HepG2 (cell line): ENCODE measurements around the gene BTBD8. TPM values are rescaled to one million over a fixed set of nuclear protein-coding genes. Genes with fewer than 3 reads are reported as not detected.
A peak's percentile ranks its signal among the peaks of the same experiment; 100 is the strongest.

Source experiments
- ATAC-seq: fragments of 200-7000 bp; cut with Tn5 transposase; 3 replicates; pipeline ENCODE4 v1.9.1; 2020; ENCODE audit warnings: mild to moderate bottlenecking, moderate library complexity
- BruUV-seq: library from RNA; stranded (reverse); fragments of 400-500 nt; replicated peaks from 2 replicates; lab custom pipeline; 2021; lab: Mats Ljungman, UMichigan
- CTCF ChIA-PET: fragments of 300-600 bp; formaldehyde crosslinking; extraction: SDS; loops from one replicate; lab custom pipeline; 2021; ENCODE audit warnings: low total read pairs, inconsistent platforms, low intra/inter-chr PET ratio; lab: Yijun Ruan, JAX
- POLR2A ChIA-PET: fragments of 350-600 bp; sonication (Branson Sonifier 250); formaldehyde crosslinking; loops from one replicate; lab custom pipeline; 2020; ENCODE audit warnings: antibody characterized with exemption, inconsistent platforms; lab: Yijun Ruan, JAX
- DNase-seq: peaks from one replicate; pipeline ENCODE4 v3.0.0-alpha.2; 2015; ENCODE audit warnings: low spot score
- FAIRE-seq: peaks from 3 replicates; lab custom pipeline; 2011; peaks lifted over from hg19 to GRCh38; lab: Jason Lieb, UNC
- H2AFZ ChIP-seq: one replicate; pipeline ENCODE4 v1.6.1; 2011; ENCODE audit warnings: low read length, inconsistent platforms
- H3K27ac ChIP-seq: fragments of 300-600 bp; 3 replicates; pipeline ENCODE4 v1.8.0; 2011; ENCODE audit warnings: mixed run types, mild to moderate bottlenecking, mixed read lengths, low read length, inconsistent platforms; ENCODE audit not compliant: insufficient read depth; ENCODE audit errors: extremely low read length
- H3K27me3 ChIP-seq, 2 experiments: fragments of 200-600 bp in 1 of 2; 2 replicates in 1 of 2; 3 replicates in 1 of 2; pipeline versions ENCODE4 v1.6.0 to v1.8.0; 2011; ENCODE audit warnings: low read length in 2 of 2, mild to moderate bottlenecking in 2 of 2, moderate library complexity in 2 of 2, inconsistent platforms in 1 of 2; ENCODE audit not compliant: insufficient read depth in 2 of 2, control insufficient read depth in 1 of 2
- H3K36me3 ChIP-seq, 2 experiments: fragments of 200-600 bp in 1 of 2; replicated peaks in 1 of 2; 2 replicates in 1 of 2; 3 replicates in 1 of 2; pipeline versions ENCODE4 v1.5.1 to v1.8.0; 2011; ENCODE audit warnings: low read length in 2 of 2, inconsistent platforms in 1 of 2; ENCODE audit not compliant: insufficient read depth in 2 of 2, control insufficient read depth in 1 of 2
- H3K4me1 ChIP-seq: 2 replicates; pipeline ENCODE4 v1.5.1; 2012; ENCODE audit warnings: low read length, inconsistent platforms; ENCODE audit not compliant: insufficient read depth
- H3K4me2 ChIP-seq: 2 replicates; pipeline ENCODE4 v1.6.0; 2011; ENCODE audit warnings: low read depth, low read length, inconsistent platforms
- H3K4me3 ChIP-seq, 3 experiments: fragments of 200-600 bp in 1 of 3; sonication (generic), shearing (Covaris generic) in 1 of 3; replicated peaks in 1 of 3; 2 replicates each; pipeline ENCODE4 v1.5.1; 2011 to 2016; ENCODE audit warnings: low read length in 3 of 3, inconsistent platforms in 2 of 3, low read depth in 2 of 3, mild to moderate bottlenecking in 2 of 3, control low read depth in 1 of 3, mixed read lengths in 1 of 3; ENCODE audit not compliant: insufficient read depth in 1 of 3
- H3K79me2 ChIP-seq: one replicate; pipeline ENCODE4 v1.6.1; 2011; ENCODE audit warnings: low read length, inconsistent platforms; ENCODE audit not compliant: insufficient read depth
- H3K9ac ChIP-seq: 2 replicates; pipeline ENCODE4 v1.6.0; 2011; ENCODE audit warnings: mild to moderate bottlenecking, low read depth, low read length, inconsistent platforms; ENCODE audit not compliant: insufficient read depth
- H3K9me3 ChIP-seq: 2 replicates; pipeline ENCODE4 v1.5.1; 2012; ENCODE audit warnings: mild to moderate bottlenecking, low read length
- H4K20me1 ChIP-seq: 2 replicates; pipeline ENCODE4 v1.6.0; 2011; ENCODE audit warnings: inconsistent platforms, mild to moderate bottlenecking, low read length, moderate library complexity; ENCODE audit not compliant: insufficient read depth
- ADNP ChIP-seq: sonication (generic); formaldehyde crosslinking; IDR thresholded peaks from 2 replicates; pipeline ENCODE4 v1.4.0; 2020; ENCODE audit warnings: missing genetic modification reagents
- DPF2 ChIP-seq: sonication (generic); formaldehyde crosslinking; IDR thresholded peaks from 2 replicates; pipeline ENCODE4 v1.4.0; 2020; ENCODE audit warnings: mild to moderate bottlenecking, low read depth, missing genetic modification reagents, borderline replicate concordance
- IKZF4 ChIP-seq: sonication (generic); formaldehyde crosslinking; IDR thresholded peaks from 2 replicates; pipeline ENCODE4 v1.5.1; 2020; ENCODE audit warnings: borderline replicate concordance, mild to moderate bottlenecking, low read depth, missing genetic modification reagents; ENCODE audit errors: not compliant biosample characterization
- RBAK ChIP-seq: sonication (generic); formaldehyde crosslinking; IDR thresholded peaks from 2 replicates; pipeline ENCODE4 v1.5.1; 2020; ENCODE audit warnings: mild to moderate bottlenecking, missing genetic modification reagents
- RBFOX2 ChIP-seq: fragments of 200-400 bp; formaldehyde crosslinking; IDR thresholded peaks from 2 replicates; pipeline ENCODE4 v1.6.1; 2017; ENCODE audit warnings: low read depth, mild to moderate bottlenecking, low read length
- ZFP36L1 ChIP-seq: sonication (generic); formaldehyde crosslinking; IDR thresholded peaks from 2 replicates; pipeline ENCODE4 v1.8.0; 2022; ENCODE audit warnings: mild to moderate bottlenecking, missing genetic modification reagents, moderate library complexity
- ZKSCAN5 ChIP-seq: sonication (generic); formaldehyde crosslinking; IDR thresholded peaks from 2 replicates; pipeline ENCODE4 v1.5.1; 2020; ENCODE audit warnings: mild to moderate bottlenecking, missing genetic modification reagents
- ZNF33A ChIP-seq: sonication (generic); formaldehyde crosslinking; IDR thresholded peaks from 2 replicates; pipeline ENCODE4 v1.5.1; 2020; ENCODE audit warnings: missing genetic modification reagents, mild to moderate bottlenecking, moderate library complexity, borderline replicate concordance
- ZNF558 ChIP-seq: sonication (generic); formaldehyde crosslinking; IDR thresholded peaks from 2 replicates; pipeline ENCODE4 v1.9.0; 2022; ENCODE audit warnings: mild to moderate bottlenecking, missing genetic modification reagents, borderline replicate concordance
- ZNF644 ChIP-seq: IDR thresholded peaks from 2 replicates; pipeline ENCODE4 v1.6.1; 2016; ENCODE audit warnings: low read depth
- ZNF761 ChIP-seq: sonication (generic); formaldehyde crosslinking; conservative IDR thresholded peaks from 2 replicates; pipeline ENCODE4 v1.4.0; 2020; ENCODE audit warnings: mild to moderate bottlenecking, missing genetic modification reagents
- ZNF839 ChIP-seq: sonication (generic); formaldehyde crosslinking; IDR thresholded peaks from 2 replicates; pipeline ENCODE4 v1.4.0; 2020; ENCODE audit warnings: missing genetic modification reagents, mild to moderate bottlenecking, borderline replicate concordance
- WGBS: methylation state at CpG from one replicate; pipeline ENCODE4 v1.1.6; 2017; ENCODE audit warnings: low lambda C conversion rate; 5-methylcytosine and 5-hydroxymethylcytosine counted together
- in situ Hi-C: cut with HindIII; loops from 2 replicates; pipeline ENCODE4 v1.10.0; 2017; ENCODE audit warnings: low pct_unique_long_range_greater_than_20kb; ENCODE audit not compliant: extremely low pct_ligation_motif_present
- intact Hi-C: fragments of 100-400 bp; cut with micrococcal nuclease; formaldehyde crosslinking; loops from one replicate; pipeline ENCODE4 v1.10.0; 2022; ENCODE audit not compliant: unreplicated experiment
- polyA plus RNA-seq, 8 experiments: library from polyadenylated mRNA; depleted of rRNA in 3 of 8; stranded (reverse) in 7 of 8; unstranded in 1 of 8; fragments of >200 nt; fragmentation: Illumina TruSeq in 4 of 8; extraction: Trizol in 4 of 8; gene quantifications; 2 replicates each; pipeline versions ENCODE4 v1.2.1 to v1.2.3, GENCODE V29; 2011 to 2016; ENCODE audit warnings: low read depth in 4 of 8, missing spikeins in 1 of 8, mixed read lengths in 1 of 8; ENCODE audit not compliant: insufficient read depth in 1 of 8
- total RNA-seq, 5 experiments: library from RNA; depleted of rRNA; stranded (reverse); fragments of >200 nt; fragmentation: Illumina TruSeq; extraction: Trizol; gene quantifications; 2 replicates each; pipeline ENCODE4 v1.2.3, GENCODE V29; 2016; ENCODE audit warnings: low read depth in 1 of 5
- TF ChIP-seq, protein P1 (sequence below): sonication (generic); formaldehyde crosslinking; IDR thresholded peaks from 2 replicates; pipeline ENCODE4 v1.9.0; 2021; ENCODE audit warnings: missing genetic modification reagents, borderline replicate concordance

BTBD8 gene
- total and polyA plus RNA-seq, 2 of the 13 experiments (the other 11 are each of a cell fraction or from before 2014, with no cell fraction given): 0.41 to 1.8 TPM

DNA sequence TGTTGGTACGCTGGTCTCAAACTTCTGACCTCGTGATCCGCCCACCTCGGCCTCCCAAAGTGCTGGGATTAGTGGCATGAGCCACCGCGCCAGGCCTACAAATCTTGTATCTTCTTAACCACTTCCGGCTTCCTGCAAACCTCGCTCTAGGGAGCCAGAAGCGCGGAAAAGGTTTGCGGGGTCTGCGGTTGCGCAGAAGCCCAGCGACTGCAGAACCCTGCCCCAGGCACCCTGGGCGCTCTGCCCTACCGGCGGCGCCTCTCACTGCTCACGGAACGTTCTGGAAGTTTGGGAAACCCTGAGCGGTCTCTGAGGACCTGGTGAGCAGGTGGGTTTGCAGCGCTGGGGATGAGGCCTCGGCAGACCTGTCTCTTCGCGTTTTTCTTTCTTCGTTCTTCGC lies 137.6 kb downstream of the BTBD8 start, which contains the start of gene C1orf146:
Gene C1orf146, plus strand, starts transcription at position 195 of the 400 bp plus-strand sequence. CDS start 13,506 bp downstream, outside the sequence.
- H2AFZ ChIP-seq: no peak within 1 kb of the TSS
- intact Hi-C loops (no loop called here), in situ Hi-C loops (no loop called here)
- TF ChIP-seq RBFOX2: no peak
- TF ChIP-seq, protein P1, sequence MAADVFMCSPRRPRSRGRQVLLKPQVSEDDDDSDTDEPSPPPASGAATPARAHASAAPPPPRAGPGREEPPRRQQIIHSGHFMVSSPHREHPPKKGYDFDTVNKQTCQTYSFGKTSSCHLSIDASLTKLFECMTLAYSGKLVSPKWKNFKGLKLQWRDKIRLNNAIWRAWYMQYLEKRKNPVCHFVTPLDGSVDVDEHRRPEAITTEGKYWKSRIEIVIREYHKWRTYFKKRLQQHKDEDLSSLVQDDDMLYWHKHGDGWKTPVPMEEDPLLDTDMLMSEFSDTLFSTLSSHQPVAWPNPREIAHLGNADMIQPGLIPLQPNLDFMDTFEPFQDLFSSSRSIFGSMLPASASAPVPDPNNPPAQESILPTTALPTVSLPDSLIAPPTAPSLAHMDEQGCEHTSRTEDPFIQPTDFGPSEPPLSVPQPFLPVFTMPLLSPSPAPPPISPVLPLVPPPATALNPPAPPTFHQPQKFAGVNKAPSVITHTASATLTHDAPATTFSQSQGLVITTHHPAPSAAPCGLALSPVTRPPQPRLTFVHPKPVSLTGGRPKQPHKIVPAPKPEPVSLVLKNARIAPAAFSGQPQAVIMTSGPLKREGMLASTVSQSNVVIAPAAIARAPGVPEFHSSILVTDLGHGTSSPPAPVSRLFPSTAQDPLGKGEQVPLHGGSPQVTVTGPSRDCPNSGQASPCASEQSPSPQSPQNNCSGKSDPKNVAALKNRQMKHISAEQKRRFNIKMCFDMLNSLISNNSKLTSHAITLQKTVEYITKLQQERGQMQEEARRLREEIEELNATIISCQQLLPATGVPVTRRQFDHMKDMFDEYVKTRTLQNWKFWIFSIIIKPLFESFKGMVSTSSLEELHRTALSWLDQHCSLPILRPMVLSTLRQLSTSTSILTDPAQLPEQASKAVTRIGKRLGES: no peak
- TF ChIP-seq ZNF558 (CRISPR knock-in tag): no peak
- TF ChIP-seq ZKSCAN5 (CRISPR knock-in tag): no peak
- TF ChIP-seq ZFP36L1 (CRISPR knock-in tag): no peak
- no peak for TF ChIP-seq ZNF761
- no peak for TF ChIP-seq IKZF4 (CRISPR knock-in tag)
- TF ChIP-seq ZNF839 (CRISPR knock-in tag): no peak
- no peak for TF ChIP-seq ZNF33A
- no peak for TF ChIP-seq DPF2 (CRISPR knock-in tag)
- TF ChIP-seq ZNF644 (CRISPR knock-in tag): no peak
- TF ChIP-seq RBAK (CRISPR knock-in tag): no peak
- TF ChIP-seq ADNP (CRISPR knock-in tag): no peak
- peaks cover 0 to 1% of the 10 kb centered on the region in 2 experiments; a peak in 2 of 5 replicates for H3K27me3 ChIP-seq
- no peaks in the 10 kb centered on the region for H3K4me1 ChIP-seq
- H3K4me3 ChIP-seq: peak within 1 kb of the TSS in 1 of 3 experiments; percentile 31; a peak in 2 of 6 replicates
- peak within 1 kb of the TSS; percentile 44; the same call in 1 of the 2 replicates for H3K4me2 ChIP-seq
- no peak for DNase-seq
- no peaks in the 10 kb centered on the region for H4K20me1 ChIP-seq
- no peak within 1 kb of the TSS for H3K9ac ChIP-seq
- H3K27ac ChIP-seq: no peak within 1 kb of the TSS
- no peak for FAIRE-seq
- no TSS peak for BruUV-seq
- 67% methylated on average over 12 of the region's 27 CpGs for WGBS
- no peak for ATAC-seq
- ChIA-PET CTCF (no interaction called here), POLR2A (no interaction called here)
- no peaks in the 10 kb centered on the region for H3K9me3 ChIP-seq
- H3K79me2 ChIP-seq: no peaks in the 10 kb centered on the region
- no peaks in the 10 kb centered on the region for H3K36me3 ChIP-seq
